ENCODE data around the gene NMRAL1. TPM values are rescaled to one million over a fixed set of nuclear protein-coding genes. Genes with fewer than 3 reads are reported as not detected.
A peak's percentile ranks its signal among the peaks of the same experiment; 100 is the strongest.

NMRAL1 gene
- total RNA-seq, 1 donor from 2014 or later: 35.3 TPM

- DNase-seq (ENCODE audit: low spot score): no peak
- Mint-ChIP-seq H3K9me3 (ENCODE audit: unreplicated experiment) (no peaks in the 10 kb centered on the region), H3K4me3 (ENCODE audit: unreplicated experiment) (no peak overlapping the region), H3K4me1 (ENCODE audit: unreplicated experiment) (no peaks in the 10 kb centered on the region), H3K36me3 (ENCODE audit: low read depth, unreplicated experiment) (peaks cover 12% of the 10 kb centered on the region), H3K27ac (ENCODE audit: unreplicated experiment) (no peak overlapping the region), H3K27me3 (ENCODE audit: unreplicated experiment) (peaks cover 2% of the 10 kb centered on the region)
- no peak for TF ChIP-seq CTCF (IDR thresholded peaks at IDR 0.05; ENCODE audit: unreplicated experiment)
Observed at GRCh38 chr16:4461250-4462085, 13.0 kb downstream of the NMRAL1 start.

- H3K27me3 Mint-ChIP-seq (ENCODE audit: unreplicated experiment): peaks cover 2% of the 10 kb centered on the region
- no peak for TF ChIP-seq CTCF (IDR thresholded peaks at IDR 0.05; ENCODE audit: unreplicated experiment)
- peaks cover 12% of the 10 kb centered on the region for H3K36me3 Mint-ChIP-seq (ENCODE audit: low read depth, unreplicated experiment)
- no peak for DNase-seq (ENCODE audit: low spot score)
- no peaks in the 10 kb centered on the region for H3K9me3 Mint-ChIP-seq (ENCODE audit: unreplicated experiment)
- H3K4me1 Mint-ChIP-seq (ENCODE audit: unreplicated experiment): no peaks in the 10 kb centered on the region
- no peak overlapping the region for H3K4me3 Mint-ChIP-seq (ENCODE audit: unreplicated experiment)
- no peak overlapping the region for H3K27ac Mint-ChIP-seq (ENCODE audit: unreplicated experiment)
Observed at GRCh38 chr16:4460936-4461249, 13.5 kb downstream of the NMRAL1 start.

- Mint-ChIP-seq H3K27ac (ENCODE audit: unreplicated experiment) (no peak overlapping the region), H3K9me3 (ENCODE audit: unreplicated experiment) (no peaks in the 10 kb centered on the region), H3K27me3 (ENCODE audit: unreplicated experiment) (no peaks in the 10 kb centered on the region), H3K4me3 (ENCODE audit: unreplicated experiment) (peak overlapping the region; percentile 42), H3K4me1 (ENCODE audit: unreplicated experiment) (no peaks in the 10 kb centered on the region), H3K36me3 (ENCODE audit: low read depth, unreplicated experiment) (peaks cover 15% of the 10 kb centered on the region)
- no peak for TF ChIP-seq CTCF (IDR thresholded peaks at IDR 0.05; ENCODE audit: unreplicated experiment)
- DNase-seq (ENCODE audit: low spot score): no peak
Observed at GRCh38 chr16:4455951-4456350, 18.5 kb downstream of the NMRAL1 start.

GRCh38 chr16:4455081-4455480 lies 19.3 kb downstream of the NMRAL1 start:
- no peak for TF ChIP-seq CTCF (IDR thresholded peaks at IDR 0.05; ENCODE audit: unreplicated experiment)
- Mint-ChIP-seq H3K27me3 (ENCODE audit: unreplicated experiment) (no peaks in the 10 kb centered on the region), H3K27ac (ENCODE audit: unreplicated experiment) (no peak overlapping the region), H3K36me3 (ENCODE audit: low read depth, unreplicated experiment) (peaks cover 21% of the 10 kb centered on the region), H3K4me1 (ENCODE audit: unreplicated experiment) (no peaks in the 10 kb centered on the region), H3K4me3 (ENCODE audit: unreplicated experiment) (no peak overlapping the region), H3K9me3 (ENCODE audit: unreplicated experiment) (no peaks in the 10 kb centered on the region)
- no peak for DNase-seq (ENCODE audit: low spot score)

- H3K4me1 Mint-ChIP-seq (ENCODE audit: unreplicated experiment): no peaks in the 10 kb centered on the region
- no peaks in the 10 kb centered on the region for H3K27me3 Mint-ChIP-seq (ENCODE audit: unreplicated experiment)
- H3K36me3 Mint-ChIP-seq (ENCODE audit: low read depth, unreplicated experiment): peaks cover 21% of the 10 kb centered on the region
- no peaks in the 10 kb centered on the region for H3K9me3 Mint-ChIP-seq (ENCODE audit: unreplicated experiment)
- DNase-seq (ENCODE audit: low spot score): peak; percentile 41
- no peak for TF ChIP-seq CTCF (IDR thresholded peaks at IDR 0.05; ENCODE audit: unreplicated experiment)
- no peak overlapping the region for H3K27ac Mint-ChIP-seq (ENCODE audit: unreplicated experiment)
- H3K4me3 Mint-ChIP-seq (ENCODE audit: unreplicated experiment): no peak overlapping the region
Observed at GRCh38 chr16:4454623-4455022, 19.8 kb downstream of the NMRAL1 start.

All from endothelial cell (in vitro differentiated cells).